B cell (primary cell): ENCODE measurements around the gene LIN52.

Source experiments
- EZH2 ChIP-seq: IDR thresholded peaks from 2 replicates; pipeline ENCODE4 v1.6.1; 2012; ENCODE audit warnings: borderline replicate concordance, low read depth, mild to moderate bottlenecking, moderate library complexity, low read length; ENCODE audit not compliant: insufficient read depth, poor library complexity, severe bottlenecking
- TF ChIP-seq, protein P1 (sequence below): fragments of 200-600 bp; IDR thresholded peaks from one replicate; pipeline ENCODE4 v1.8.0; 2022; ENCODE audit warnings: antibody characterized with exemption, mild to moderate bottlenecking

DNA sequence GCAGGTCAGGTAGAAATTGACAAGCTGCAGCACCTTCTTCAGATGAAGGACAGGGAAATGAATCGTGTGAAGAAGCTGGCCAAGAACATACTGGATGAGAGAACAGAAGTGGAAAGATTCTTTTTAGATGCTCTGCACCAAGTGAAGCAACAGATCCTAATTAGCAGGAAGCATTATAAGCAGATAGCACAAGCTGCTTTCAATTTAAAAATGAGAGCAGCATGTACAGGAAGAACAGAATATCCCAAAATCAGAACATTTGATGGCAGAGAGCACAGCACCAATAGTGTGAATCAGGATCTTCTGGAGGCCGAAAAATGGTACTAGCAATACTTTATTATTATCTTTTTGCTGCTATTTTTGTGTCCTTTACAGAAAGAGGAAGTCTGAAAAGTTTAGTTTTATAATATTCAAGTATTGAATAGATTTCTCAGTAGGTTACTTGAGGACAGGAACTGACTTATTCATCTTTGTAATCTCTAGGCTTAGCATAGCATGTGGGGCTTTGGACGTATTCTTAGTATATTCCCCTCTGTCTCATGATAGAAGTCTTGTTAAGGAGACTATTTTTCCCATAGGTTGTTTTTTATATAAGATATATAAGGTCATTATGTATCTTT lies 34.8 kb upstream of the LIN52 start:
- TF ChIP-seq, protein P1, sequence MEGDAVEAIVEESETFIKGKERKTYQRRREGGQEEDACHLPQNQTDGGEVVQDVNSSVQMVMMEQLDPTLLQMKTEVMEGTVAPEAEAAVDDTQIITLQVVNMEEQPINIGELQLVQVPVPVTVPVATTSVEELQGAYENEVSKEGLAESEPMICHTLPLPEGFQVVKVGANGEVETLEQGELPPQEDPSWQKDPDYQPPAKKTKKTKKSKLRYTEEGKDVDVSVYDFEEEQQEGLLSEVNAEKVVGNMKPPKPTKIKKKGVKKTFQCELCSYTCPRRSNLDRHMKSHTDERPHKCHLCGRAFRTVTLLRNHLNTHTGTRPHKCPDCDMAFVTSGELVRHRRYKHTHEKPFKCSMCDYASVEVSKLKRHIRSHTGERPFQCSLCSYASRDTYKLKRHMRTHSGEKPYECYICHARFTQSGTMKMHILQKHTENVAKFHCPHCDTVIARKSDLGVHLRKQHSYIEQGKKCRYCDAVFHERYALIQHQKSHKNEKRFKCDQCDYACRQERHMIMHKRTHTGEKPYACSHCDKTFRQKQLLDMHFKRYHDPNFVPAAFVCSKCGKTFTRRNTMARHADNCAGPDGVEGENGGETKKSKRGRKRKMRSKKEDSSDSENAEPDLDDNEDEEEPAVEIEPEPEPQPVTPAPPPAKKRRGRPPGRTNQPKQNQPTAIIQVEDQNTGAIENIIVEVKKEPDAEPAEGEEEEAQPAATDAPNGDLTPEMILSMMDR = no peak
- no peak for TF ChIP-seq EZH2
